ENCODE measurements around the gene NKX1-1.

The NKX1-1 gene

GRCh38 chr4:1362521-1362920 lies 43.7 kb downstream of the NKX1-1 start:
- H3K27ac ChIP-seq, result no peak overlapping the region
- no peak for TF ChIP-seq CTCF (conservative IDR thresholded peaks at IDR 0.05)

- TF ChIP-seq CTCF (conservative IDR thresholded peaks at IDR 0.05), result no peak
- no peak overlapping the region for H3K27ac ChIP-seq
These were observed 44.2 kb downstream of the NKX1-1 start for GRCh38 chr4:1362046-1362445.

GRCh38 chr4:1361431-1361830 lies 44.8 kb downstream of the NKX1-1 start:
- no peak overlapping the region for H3K27ac ChIP-seq
- TF ChIP-seq CTCF (conservative IDR thresholded peaks at IDR 0.05), result no peak

GRCh38 chr4:1360423-1361283 lies 45.6 kb downstream of the NKX1-1 start:
- TF ChIP-seq CTCF (conservative IDR thresholded peaks at IDR 0.05), result no peak
- no peak overlapping the region for H3K27ac ChIP-seq

GRCh38 chr4:1359976-1360375 lies 46.3 kb downstream of the NKX1-1 start:
- H3K27ac ChIP-seq, result no peak overlapping the region
- TF ChIP-seq CTCF (conservative IDR thresholded peaks at IDR 0.05), result no peak

- TF ChIP-seq CTCF (conservative IDR thresholded peaks at IDR 0.05), result no peak
- H3K27ac ChIP-seq, result no peak overlapping the region
These were observed 47.1 kb downstream of the NKX1-1 start for GRCh38 chr4:1359144-1359501.

- TF ChIP-seq CTCF (conservative IDR thresholded peaks at IDR 0.05), result no peak
- no peak overlapping the region for H3K27ac ChIP-seq
These were observed 47.7 kb downstream of the NKX1-1 start for GRCh38 chr4:1358421-1359143.
